Liver (tissue), 9 donors: ENCODE measurements around the gene KXD1. TPM values are rescaled to one million over a fixed set of nuclear protein-coding genes. Genes with fewer than 3 reads are reported as not detected.

Source experiments
- DNase-seq: peaks from one replicate; pipeline ENCODE4 v3.0.0-alpha.2; 2017; ENCODE audit warnings: low spot score
- H3K27ac ChIP-seq, 2 donors: one replicate each; pipeline ENCODE4 v1.7.0; 2013; ENCODE audit warnings: inconsistent platforms in 2 of 2, low read length in 2 of 2, control low read depth in 1 of 2, low read depth in 1 of 2, mild to moderate bottlenecking in 1 of 2
- H3K27me3 ChIP-seq, 4 donors: one replicate each; pipeline versions ENCODE4 v1.6.1 to v1.7.0; 2013; ENCODE audit warnings: low read length in 3 of 4, inconsistent platforms in 1 of 4, mild to moderate bottlenecking in 1 of 4, moderate library complexity in 1 of 4; ENCODE audit not compliant: control insufficient read depth in 4 of 4, insufficient read depth in 4 of 4
- H3K36me3 ChIP-seq, 4 donors: one replicate each; pipeline versions ENCODE4 v1.6.1 to v1.7.0; 2013; ENCODE audit warnings: low read length in 3 of 4, mild to moderate bottlenecking in 3 of 4, low read depth in 1 of 4, moderate library complexity in 1 of 4; ENCODE audit not compliant: control insufficient read depth in 4 of 4, insufficient read depth in 3 of 4
- H3K4me1 ChIP-seq, 4 donors: one replicate each; pipeline versions ENCODE4 v1.6.1 to v1.7.0; 2013; ENCODE audit warnings: low read length in 3 of 4, mild to moderate bottlenecking in 3 of 4, moderate library complexity in 1 of 4; ENCODE audit not compliant: control insufficient read depth in 4 of 4, insufficient read depth in 4 of 4
- H3K4me3 ChIP-seq, 3 donors: one replicate each; pipeline versions ENCODE4 v1.6.1 to v1.7.0; 2013; ENCODE audit warnings: low read length in 3 of 3, control low read depth in 1 of 3, low read depth in 1 of 3, mild to moderate bottlenecking in 1 of 3
- H3K9ac ChIP-seq, 2 donors: one replicate each; pipeline ENCODE4 v1.7.0; 2013; ENCODE audit warnings: low read length in 2 of 2, mild to moderate bottlenecking in 2 of 2, moderate library complexity in 2 of 2, control low read depth in 1 of 2, low read depth in 1 of 2
- H3K9me3 ChIP-seq, 4 donors: one replicate each; pipeline versions ENCODE4 v1.6.1 to v1.7.0; 2013; ENCODE audit warnings: low read length in 3 of 4; ENCODE audit not compliant: control insufficient read depth in 4 of 4
- EGR1 ChIP-seq, 2 donors: IDR thresholded peaks; 2 replicates each; pipeline ENCODE4 v1.6.1; 2016 to 2018; ENCODE audit warnings: antibody characterized with exemption in 2 of 2, low read depth in 2 of 2
- FOXA1 ChIP-seq: IDR thresholded peaks from 2 replicates; pipeline ENCODE4 v1.6.1; 2016; ENCODE audit warnings: antibody characterized with exemption
- FOXA2 ChIP-seq: IDR thresholded peaks from 2 replicates; pipeline ENCODE4 v1.6.1; 2016; ENCODE audit warnings: antibody characterized with exemption
- GABPA ChIP-seq, 2 donors: IDR thresholded peaks in 1 of 2; conservative IDR thresholded peaks in 1 of 2; 2 replicates each; pipeline ENCODE4 v1.6.1; 2016; ENCODE audit warnings: antibody characterized with exemption in 2 of 2, mild to moderate bottlenecking in 1 of 2, moderate library complexity in 1 of 2
- HNF4A ChIP-seq, 2 donors: conservative IDR thresholded peaks; 2 replicates each; pipeline ENCODE4 v1.6.1; 2016; ENCODE audit warnings: antibody characterized with exemption in 2 of 2, mild to moderate bottlenecking in 2 of 2
- HNF4G ChIP-seq: IDR thresholded peaks from 2 replicates; pipeline ENCODE4 v1.6.1; 2016; ENCODE audit warnings: antibody characterized with exemption
- JUND ChIP-seq, 2 donors: IDR thresholded peaks; 2 replicates each; pipeline ENCODE4 v1.6.1; 2016; ENCODE audit warnings: antibody characterized with exemption in 2 of 2
- NR2F2 ChIP-seq: IDR thresholded peaks from 2 replicates; pipeline ENCODE4 v1.6.1; 2016; ENCODE audit warnings: antibody characterized with exemption
- RAD21 ChIP-seq, 2 donors: IDR thresholded peaks; 2 replicates each; pipeline ENCODE4 v1.6.1; 2016; ENCODE audit warnings: antibody characterized with exemption in 2 of 2, mild to moderate bottlenecking in 2 of 2
- RXRA ChIP-seq, 2 donors: IDR thresholded peaks; 2 replicates each; pipeline ENCODE4 v1.6.1; 2017 to 2018; ENCODE audit warnings: antibody characterized with exemption in 2 of 2, mild to moderate bottlenecking in 1 of 2
- SP1 ChIP-seq: IDR thresholded peaks from 2 replicates; pipeline ENCODE4 v1.6.1; 2018; ENCODE audit warnings: antibody characterized with exemption, mild to moderate bottlenecking
- TAF1 ChIP-seq: conservative IDR thresholded peaks from 2 replicates; pipeline ENCODE4 v1.6.1; 2016; ENCODE audit warnings: antibody characterized with exemption, mild to moderate bottlenecking
- YY1 ChIP-seq: IDR thresholded peaks from 2 replicates; pipeline ENCODE4 v1.6.1; 2016; ENCODE audit warnings: antibody characterized with exemption, mild to moderate bottlenecking
- WGBS: extraction: QIAGEN DNeasy Blood & Tissue Kit; methylation state at CpG from one replicate; pipeline ENCODE4 v1.1.7; 2013; 5-methylcytosine and 5-hydroxymethylcytosine counted together
- polyA plus RNA-seq, 2 donors: library from polyadenylated mRNA; stranded (reverse) in 1 of 2; unstranded in 1 of 2; fragments of 200-250 nt in 1 of 2; fragments of >200 nt in 1 of 2; fragmentation: Nextera tagmentation in 1 of 2; extraction: Ambion mirVana in 1 of 2; gene quantifications; one replicate each; pipeline versions ENCODE4 v1.2.1 to v1.2.3, GENCODE V29; 2013 to 2015
- total RNA-seq, 2 donors: library from RNA; depleted of rRNA; stranded (reverse); fragments of >200 nt; gene quantifications; one replicate each; pipeline ENCODE4 v1.2.3, GENCODE V29; 2014
- TF ChIP-seq, protein P1 (sequence below): IDR thresholded peaks from 2 replicates; pipeline ENCODE4 v1.6.1; 2016; ENCODE audit warnings: antibody characterized with exemption
- TF ChIP-seq, protein P2 (sequence below): IDR thresholded peaks from 2 replicates; pipeline ENCODE4 v1.6.1; 2016; ENCODE audit warnings: antibody characterized with exemption
- TF ChIP-seq, protein P3 (sequence below): IDR thresholded peaks from 2 replicates; pipeline ENCODE4 v1.6.1; 2016; ENCODE audit warnings: antibody characterized with exemption, mild to moderate bottlenecking
- TF ChIP-seq, protein P4 (sequence below): fragments of 150-350 bp; IDR thresholded peaks from 2 replicates; pipeline ENCODE4 v1.5.1; 2017; ENCODE audit warnings: improper control_type of control experiment, low read depth, low read length; ENCODE audit not compliant: missing input control
- donor health status: healthy.
- donor health status: healthy.
- donor health status: healthy.
- donor health status: healthy.
- donor health status: healthy.

The KXD1 gene
- total and polyA plus RNA-seq, 4 donors, result 31.8 to 53.6 (median 43.4) TPM

DNA sequence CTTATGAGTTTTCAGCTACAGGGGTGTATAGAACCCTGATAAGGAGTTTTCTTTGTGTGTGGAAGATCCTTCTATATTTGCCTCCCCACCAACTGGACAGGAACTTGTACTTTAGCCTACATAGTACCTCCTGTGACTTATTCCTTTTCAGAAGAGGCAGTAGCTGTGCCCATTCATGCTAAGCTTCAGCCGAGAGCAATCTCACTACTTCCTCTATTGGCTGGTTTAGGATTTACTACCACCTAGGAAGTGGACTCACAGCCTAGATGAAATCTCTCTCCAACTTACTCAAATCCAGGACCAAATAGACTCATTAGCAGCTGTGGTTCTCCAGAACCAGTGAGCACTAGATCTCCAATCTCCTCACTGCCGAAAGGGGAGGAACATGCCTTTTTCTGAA, 28.6 kb downstream of the KXD1 start:
- Histone ChIP-seq H3K9me3 (no peaks in the 10 kb centered on the region), H3K4me1 (peaks cover 5 to 17% (median 11%) of the 10 kb centered on the region in 4 donors), H3K9ac (no peak overlapping the region), H3K4me3 (no peak overlapping the region), H3K36me3 (peaks cover 0 to 3% (median 1%) of the 10 kb centered on the region in 4 donors), H3K27me3 (no peaks in the 10 kb centered on the region), H3K27ac (no peak overlapping the region)
- no peak for TF ChIP-seq NR2F2
- TF ChIP-seq EGR1 (IDR thresholded peaks at IDR 0.05; ENCODE audit: low read depth in 2 of 2), result no peak
- no peak for TF ChIP-seq HNF4G
- TF ChIP-seq, protein P1, sequence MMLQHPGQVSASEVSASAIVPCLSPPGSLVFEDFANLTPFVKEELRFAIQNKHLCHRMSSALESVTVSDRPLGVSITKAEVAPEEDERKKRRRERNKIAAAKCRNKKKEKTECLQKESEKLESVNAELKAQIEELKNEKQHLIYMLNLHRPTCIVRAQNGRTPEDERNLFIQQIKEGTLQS, result no peak
- TF ChIP-seq TAF1, result no peak
- TF ChIP-seq GABPA (IDR thresholded peaks at IDR 0.05 in 1 of 2, conservative IDR thresholded peaks at IDR 0.05 in 1 of 2), result no peak
- no peak for DNase-seq
- 64% methylated on average over 2 of the region's 2 CpGs for WGBS

DNA sequence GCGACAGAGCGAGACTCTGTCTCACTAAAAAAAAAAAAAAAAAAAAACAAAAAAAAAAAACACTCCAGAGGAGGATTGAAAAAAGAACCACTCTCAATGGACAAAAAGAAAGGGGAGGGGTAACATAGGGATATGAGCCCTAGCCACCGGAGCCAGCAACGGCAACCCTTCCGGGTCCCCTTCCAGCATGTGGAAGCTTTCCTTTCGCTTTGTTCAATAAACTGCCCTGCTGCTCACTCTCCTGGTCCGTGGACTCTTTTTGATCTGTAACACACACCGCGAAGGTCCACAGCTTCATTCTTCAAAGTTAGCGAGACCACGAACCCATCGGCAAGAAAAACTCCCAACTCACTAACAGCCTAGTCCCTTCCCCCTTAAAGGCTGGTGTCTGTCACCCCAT, 29.9 kb downstream of the KXD1 start:
- Histone ChIP-seq H3K4me1 (peaks cover 5 to 17% (median 11%) of the 10 kb centered on the region in 4 donors), H3K36me3 (peaks cover 0 to 3% (median 1%) of the 10 kb centered on the region in 4 donors), H3K9ac (no peak overlapping the region), H3K27me3 (no peaks in the 10 kb centered on the region), H3K27ac (no peak overlapping the region), H3K4me3 (no peak overlapping the region), H3K9me3 (no peaks in the 10 kb centered on the region)
- TF ChIP-seq FOXA2, result no peak
- TF ChIP-seq YY1, result no peak
- no peak for TF ChIP-seq HNF4A (conservative IDR thresholded peaks at IDR 0.05)
- TF ChIP-seq TAF1, result no peak
- TF ChIP-seq HNF4G, result no peak
- TF ChIP-seq RAD21 (IDR thresholded peaks at IDR 0.05), result no peak
- TF ChIP-seq, protein P2, sequence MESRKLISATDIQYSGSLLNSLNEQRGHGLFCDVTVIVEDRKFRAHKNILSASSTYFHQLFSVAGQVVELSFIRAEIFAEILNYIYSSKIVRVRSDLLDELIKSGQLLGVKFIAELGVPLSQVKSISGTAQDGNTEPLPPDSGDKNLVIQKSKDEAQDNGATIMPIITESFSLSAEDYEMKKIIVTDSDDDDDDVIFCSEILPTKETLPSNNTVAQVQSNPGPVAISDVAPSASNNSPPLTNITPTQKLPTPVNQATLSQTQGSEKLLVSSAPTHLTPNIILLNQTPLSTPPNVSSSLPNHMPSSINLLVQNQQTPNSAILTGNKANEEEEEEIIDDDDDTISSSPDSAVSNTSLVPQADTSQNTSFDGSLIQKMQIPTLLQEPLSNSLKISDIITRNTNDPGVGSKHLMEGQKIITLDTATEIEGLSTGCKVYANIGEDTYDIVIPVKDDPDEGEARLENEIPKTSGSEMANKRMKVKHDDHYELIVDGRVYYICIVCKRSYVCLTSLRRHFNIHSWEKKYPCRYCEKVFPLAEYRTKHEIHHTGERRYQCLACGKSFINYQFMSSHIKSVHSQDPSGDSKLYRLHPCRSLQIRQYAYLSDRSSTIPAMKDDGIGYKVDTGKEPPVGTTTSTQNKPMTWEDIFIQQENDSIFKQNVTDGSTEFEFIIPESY, result no peak
- TF ChIP-seq, protein P3, sequence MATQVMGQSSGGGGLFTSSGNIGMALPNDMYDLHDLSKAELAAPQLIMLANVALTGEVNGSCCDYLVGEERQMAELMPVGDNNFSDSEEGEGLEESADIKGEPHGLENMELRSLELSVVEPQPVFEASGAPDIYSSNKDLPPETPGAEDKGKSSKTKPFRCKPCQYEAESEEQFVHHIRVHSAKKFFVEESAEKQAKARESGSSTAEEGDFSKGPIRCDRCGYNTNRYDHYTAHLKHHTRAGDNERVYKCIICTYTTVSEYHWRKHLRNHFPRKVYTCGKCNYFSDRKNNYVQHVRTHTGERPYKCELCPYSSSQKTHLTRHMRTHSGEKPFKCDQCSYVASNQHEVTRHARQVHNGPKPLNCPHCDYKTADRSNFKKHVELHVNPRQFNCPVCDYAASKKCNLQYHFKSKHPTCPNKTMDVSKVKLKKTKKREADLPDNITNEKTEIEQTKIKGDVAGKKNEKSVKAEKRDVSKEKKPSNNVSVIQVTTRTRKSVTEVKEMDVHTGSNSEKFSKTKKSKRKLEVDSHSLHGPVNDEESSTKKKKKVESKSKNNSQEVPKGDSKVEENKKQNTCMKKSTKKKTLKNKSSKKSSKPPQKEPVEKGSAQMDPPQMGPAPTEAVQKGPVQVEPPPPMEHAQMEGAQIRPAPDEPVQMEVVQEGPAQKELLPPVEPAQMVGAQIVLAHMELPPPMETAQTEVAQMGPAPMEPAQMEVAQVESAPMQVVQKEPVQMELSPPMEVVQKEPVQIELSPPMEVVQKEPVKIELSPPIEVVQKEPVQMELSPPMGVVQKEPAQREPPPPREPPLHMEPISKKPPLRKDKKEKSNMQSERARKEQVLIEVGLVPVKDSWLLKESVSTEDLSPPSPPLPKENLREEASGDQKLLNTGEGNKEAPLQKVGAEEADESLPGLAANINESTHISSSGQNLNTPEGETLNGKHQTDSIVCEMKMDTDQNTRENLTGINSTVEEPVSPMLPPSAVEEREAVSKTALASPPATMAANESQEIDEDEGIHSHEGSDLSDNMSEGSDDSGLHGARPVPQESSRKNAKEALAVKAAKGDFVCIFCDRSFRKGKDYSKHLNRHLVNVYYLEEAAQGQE, result no peak
- TF ChIP-seq, protein P4, sequence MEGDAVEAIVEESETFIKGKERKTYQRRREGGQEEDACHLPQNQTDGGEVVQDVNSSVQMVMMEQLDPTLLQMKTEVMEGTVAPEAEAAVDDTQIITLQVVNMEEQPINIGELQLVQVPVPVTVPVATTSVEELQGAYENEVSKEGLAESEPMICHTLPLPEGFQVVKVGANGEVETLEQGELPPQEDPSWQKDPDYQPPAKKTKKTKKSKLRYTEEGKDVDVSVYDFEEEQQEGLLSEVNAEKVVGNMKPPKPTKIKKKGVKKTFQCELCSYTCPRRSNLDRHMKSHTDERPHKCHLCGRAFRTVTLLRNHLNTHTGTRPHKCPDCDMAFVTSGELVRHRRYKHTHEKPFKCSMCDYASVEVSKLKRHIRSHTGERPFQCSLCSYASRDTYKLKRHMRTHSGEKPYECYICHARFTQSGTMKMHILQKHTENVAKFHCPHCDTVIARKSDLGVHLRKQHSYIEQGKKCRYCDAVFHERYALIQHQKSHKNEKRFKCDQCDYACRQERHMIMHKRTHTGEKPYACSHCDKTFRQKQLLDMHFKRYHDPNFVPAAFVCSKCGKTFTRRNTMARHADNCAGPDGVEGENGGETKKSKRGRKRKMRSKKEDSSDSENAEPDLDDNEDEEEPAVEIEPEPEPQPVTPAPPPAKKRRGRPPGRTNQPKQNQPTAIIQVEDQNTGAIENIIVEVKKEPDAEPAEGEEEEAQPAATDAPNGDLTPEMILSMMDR, result no peak
- no peak for TF ChIP-seq NR2F2
- TF ChIP-seq JUND (IDR thresholded peaks at IDR 0.05), result no peak
- no peak for TF ChIP-seq FOXA1
- no peak for TF ChIP-seq GABPA (IDR thresholded peaks at IDR 0.05 in 1 of 2, conservative IDR thresholded peaks at IDR 0.05 in 1 of 2)
- TF ChIP-seq RXRA (IDR thresholded peaks at IDR 0.05), result no peak
- TF ChIP-seq SP1, result no peak
- WGBS, result 95% methylated on average over 12 of the region's 12 CpGs
- no peak for DNase-seq
